Activated B cell treated with CpG ODN at 0.5 μM for 24 hours (primary cell): Measurements from ENCODE around the gene AQR. TPM values are rescaled to one million over a fixed set of nuclear protein-coding genes. Genes with fewer than 3 reads are reported as not detected.
A peak's percentile ranks its signal among the peaks of the same experiment; 100 is the strongest.

Experiments used
- ATAC-seq: fragments of 200-7000 bp; cut with Tn5 transposase; one replicate; pipeline ENCODE4 v1.10.0; 2021; ENCODE audit warnings: low read depth, mild to moderate bottlenecking, moderate library complexity
- CTCF ChIA-PET: fragments of 350-600 bp; sonication (Branson Sonifier 250); formaldehyde crosslinking; loops from one replicate; lab custom pipeline; 2021; ENCODE audit warnings: antibody characterized with exemption; lab: Charles Lee
- POLR2A ChIA-PET: fragments of 350-600 bp; sonication (Branson Sonifier 250); formaldehyde crosslinking; loops from one replicate; lab custom pipeline; 2021; ENCODE audit warnings: antibody characterized with exemption; lab: Charles Lee
- DNase-seq: peaks from one replicate; pipeline ENCODE4 v3.0.0; 2022
- H3K27ac Mint-ChIP-seq: one replicate; pipeline ENCODE4 v1.8.0; 2020; ENCODE audit warnings: mixed read lengths
- H3K27me3 Mint-ChIP-seq: one replicate; pipeline ENCODE4 v1.8.0; 2021; ENCODE audit warnings: mixed read lengths
- H3K36me3 Mint-ChIP-seq: one replicate; pipeline ENCODE4 v1.8.0; 2021; ENCODE audit warnings: low read depth, mixed read lengths
- H3K4me1 Mint-ChIP-seq: one replicate; pipeline ENCODE4 v1.8.0; 2021; ENCODE audit warnings: mixed read lengths
- H3K4me3 Mint-ChIP-seq: one replicate; pipeline ENCODE4 v1.8.0; 2020; ENCODE audit warnings: mild to moderate bottlenecking, mixed read lengths
- H3K9me3 Mint-ChIP-seq: one replicate; pipeline ENCODE4 v1.8.0; 2020; ENCODE audit warnings: mixed read lengths
- CTCF ChIP-seq: fragments of 200-600 bp; IDR thresholded peaks from one replicate; pipeline ENCODE4 v1.8.0; 2022; ENCODE audit warnings: antibody characterized with exemption, mild to moderate bottlenecking
- intact Hi-C: fragments of 100-400 bp; cut with micrococcal nuclease; formaldehyde crosslinking; loops from one replicate; pipeline ENCODE4 v1.15.1; 2024
- total RNA-seq: library from RNA; stranded (reverse); gene quantifications from 2 replicates; pipeline ENCODE4 v1.2.3, GENCODE V29; 2022

The AQR gene
- 43.3 and 48.6 TPM in 2 replicates for total RNA-seq

- ATAC-seq (peak; percentile 98), DNase-seq (peak; percentile 75)
- no peaks in the 10 kb centered on the region for H3K27me3 Mint-ChIP-seq
- peak within 1 kb of the TSS; percentile 98 for H3K4me3 Mint-ChIP-seq
- H3K27ac Mint-ChIP-seq = peak within 1 kb of the TSS; percentile 93
- no peak for TF ChIP-seq CTCF
- peaks cover 35% of the 10 kb centered on the region for H3K4me1 Mint-ChIP-seq
- peaks cover 28% of the 10 kb centered on the region for H3K36me3 Mint-ChIP-seq
- no peaks in the 10 kb centered on the region for H3K9me3 Mint-ChIP-seq
- intact Hi-C loops = loop anchor here (1.0 to 5.0 kb wide), 4 partner anchors 19 to 867 kb away; partner anchors contain the start of genes EMC7, PGBD4 and ZNF770
- ChIA-PET CTCF (interaction anchor here (1.5 to 1.9 kb wide), 2 partner anchors 19 to 386 kb away, joined by 3 to 31 read pairs; partner anchors contain the start of genes GOLGA8B and ZNF770), POLR2A (interaction anchor here (0.6 to 3.2 kb wide), 7 partner anchors 18 to 940 kb away, joined by 3 to 176 read pairs (median 4); partner anchors contain the start of genes EMC4, LPCAT4, NOP10 and ZNF770)
Observed at GRCh38 chr15:34969340-34970097, at the start of gene AQR. TSS of gene AQR (minus strand) at chr15:34969742. CDS start at chr15:34969613, 129 bp downstream.

GRCh38 chr15:35014241-35014640, 44.7 kb upstream of the AQR start:
- no peaks in the 10 kb centered on the region for H3K9me3 Mint-ChIP-seq
- POLR2A ChIA-PET = no interaction called here

GRCh38 chr15:35013370-35013769, 43.8 kb upstream of the AQR start:
- H3K4me3 Mint-ChIP-seq = no peak overlapping the region
- H3K27me3 Mint-ChIP-seq = peaks cover 11% of the 10 kb centered on the region
- POLR2A ChIA-PET = no interaction called here
- no peaks in the 10 kb centered on the region for H3K4me1 Mint-ChIP-seq
- H3K27ac Mint-ChIP-seq = no peak overlapping the region
- no peak for TF ChIP-seq CTCF
- no peak for DNase-seq
- intact Hi-C loops = no loop called here
- CTCF ChIA-PET = no interaction called here
- H3K9me3 Mint-ChIP-seq = no peaks in the 10 kb centered on the region
- ATAC-seq = no peak
- H3K36me3 Mint-ChIP-seq = no peaks in the 10 kb centered on the region

More at GRCh38 chr15:35014241-35014640, 44.7 kb upstream of the AQR start:
- H3K36me3 Mint-ChIP-seq = no peaks in the 10 kb centered on the region
- ATAC-seq (no peak), DNase-seq (no peak)
- no peak overlapping the region for H3K27ac Mint-ChIP-seq
- no peaks in the 10 kb centered on the region for H3K4me1 Mint-ChIP-seq
- TF ChIP-seq CTCF = no peak
- intact Hi-C loops = no loop called here
- H3K4me3 Mint-ChIP-seq = no peak overlapping the region
- CTCF ChIA-PET = no interaction called here
- H3K27me3 Mint-ChIP-seq = peaks cover 11% of the 10 kb centered on the region

GRCh38 chr15:35007397-35007796, 37.9 kb upstream of the AQR start:
- CTCF ChIA-PET = no interaction called here
- H3K36me3 Mint-ChIP-seq = no peaks in the 10 kb centered on the region
- H3K9me3 Mint-ChIP-seq = no peaks in the 10 kb centered on the region
- ATAC-seq = no peak
- H3K27me3 Mint-ChIP-seq = peaks cover 5% of the 10 kb centered on the region
- TF ChIP-seq CTCF = no peak
- H3K4me1 Mint-ChIP-seq = no peaks in the 10 kb centered on the region
- intact Hi-C loops = no loop called here
- POLR2A ChIA-PET = no interaction called here
- no peak for DNase-seq
- H3K4me3 Mint-ChIP-seq = no peak overlapping the region
- no peak overlapping the region for H3K27ac Mint-ChIP-seq

- no peak for ATAC-seq
Observed at GRCh38 chr15:35005933-35006332, 36.4 kb upstream of the AQR start.

More at GRCh38 chr15:35005933-35006332, 36.4 kb upstream of the AQR start:
- H3K4me1 Mint-ChIP-seq = no peaks in the 10 kb centered on the region
- CTCF ChIA-PET = no interaction called here
- TF ChIP-seq CTCF = no peak
- POLR2A ChIA-PET = no interaction called here
- intact Hi-C loops = no loop called here
- no peaks in the 10 kb centered on the region for H3K9me3 Mint-ChIP-seq
- no peak for DNase-seq
- H3K4me3 Mint-ChIP-seq = no peak overlapping the region
- H3K27me3 Mint-ChIP-seq = no peaks in the 10 kb centered on the region
- H3K36me3 Mint-ChIP-seq = no peaks in the 10 kb centered on the region
- H3K27ac Mint-ChIP-seq = no peak overlapping the region
